Stimulated activated CD4-positive, alpha-beta T cell treated with anti-CD3 and anti-CD28 coated beads, TNF-alpha, amount 100 ng/mL, for 1 hour (primary cell): ENCODE data around the gene BDH1.
"Not testable (repeated sequence)": the region's sequence is repeated elsewhere in the genome, so short reads cannot be mapped to it uniquely, and the experiment has no call there.

Experiments used
- DNase-seq, 3 donors: peaks; one replicate each; pipeline ENCODE4 v3.0.0-alpha.2; 2020; ENCODE audit warnings: low read depth in 3 of 3, low spot score in 1 of 3

Gene BDH1, protein sequence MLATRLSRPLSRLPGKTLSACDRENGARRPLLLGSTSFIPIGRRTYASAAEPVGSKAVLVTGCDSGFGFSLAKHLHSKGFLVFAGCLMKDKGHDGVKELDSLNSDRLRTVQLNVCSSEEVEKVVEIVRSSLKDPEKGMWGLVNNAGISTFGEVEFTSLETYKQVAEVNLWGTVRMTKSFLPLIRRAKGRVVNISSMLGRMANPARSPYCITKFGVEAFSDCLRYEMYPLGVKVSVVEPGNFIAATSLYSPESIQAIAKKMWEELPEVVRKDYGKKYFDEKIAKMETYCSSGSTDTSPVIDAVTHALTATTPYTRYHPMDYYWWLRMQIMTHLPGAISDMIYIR

DNA sequence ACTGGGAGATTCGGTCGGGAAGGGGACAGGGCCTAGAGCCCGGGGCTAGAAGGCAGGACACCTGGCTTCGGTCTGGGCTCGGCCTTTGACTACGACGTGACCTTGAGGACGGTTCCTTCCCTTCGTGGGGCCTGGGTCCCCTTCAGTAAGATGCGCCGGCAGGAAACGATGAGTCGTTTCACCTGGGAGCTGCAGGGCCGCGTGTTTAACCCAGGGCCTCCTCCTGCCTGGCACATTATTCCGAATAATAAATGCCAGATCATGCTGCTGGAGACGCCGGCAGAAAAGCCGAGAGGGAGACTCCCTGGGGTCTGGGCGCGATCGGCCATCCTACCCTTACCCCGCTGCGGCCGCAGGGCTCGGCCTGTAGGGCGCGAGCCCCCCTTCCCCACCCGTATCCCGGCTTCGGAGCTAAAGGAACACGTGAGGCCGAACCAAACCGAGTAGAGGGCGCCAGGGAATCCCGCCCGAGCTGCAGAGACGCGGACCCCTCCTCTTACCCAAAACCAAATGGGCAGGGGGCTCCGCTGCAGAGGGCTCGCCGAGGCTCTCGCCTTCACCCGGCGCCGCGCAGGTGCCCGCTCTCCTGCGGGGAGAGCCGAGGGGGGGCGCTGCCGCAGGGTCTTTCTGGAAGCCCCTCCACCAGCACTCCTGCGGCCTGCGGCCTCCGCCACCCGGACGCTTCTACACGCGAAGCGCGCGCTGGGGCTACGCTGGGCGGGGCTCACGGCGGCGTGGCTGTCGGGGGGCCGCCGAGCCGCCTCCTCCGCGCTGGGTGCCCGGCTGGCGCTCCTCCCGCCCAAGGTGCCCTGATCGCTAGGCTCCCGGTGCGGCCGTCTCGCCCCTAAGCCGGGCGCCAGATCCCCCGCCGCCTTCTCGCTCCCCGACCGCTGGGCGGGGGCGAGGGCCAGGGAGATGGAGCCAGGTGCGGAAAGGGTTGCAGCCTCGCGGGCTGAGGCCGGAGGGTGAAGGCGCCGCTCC is at the start of gene BDH1:
BDH1 (minus strand) TSS at position 688 of the 981 bp plus-strand sequence. CDS start 9,525 bp downstream, outside the sequence.
- DNase-seq: peak; percentile 6 to 48 (median 24)

DNA sequence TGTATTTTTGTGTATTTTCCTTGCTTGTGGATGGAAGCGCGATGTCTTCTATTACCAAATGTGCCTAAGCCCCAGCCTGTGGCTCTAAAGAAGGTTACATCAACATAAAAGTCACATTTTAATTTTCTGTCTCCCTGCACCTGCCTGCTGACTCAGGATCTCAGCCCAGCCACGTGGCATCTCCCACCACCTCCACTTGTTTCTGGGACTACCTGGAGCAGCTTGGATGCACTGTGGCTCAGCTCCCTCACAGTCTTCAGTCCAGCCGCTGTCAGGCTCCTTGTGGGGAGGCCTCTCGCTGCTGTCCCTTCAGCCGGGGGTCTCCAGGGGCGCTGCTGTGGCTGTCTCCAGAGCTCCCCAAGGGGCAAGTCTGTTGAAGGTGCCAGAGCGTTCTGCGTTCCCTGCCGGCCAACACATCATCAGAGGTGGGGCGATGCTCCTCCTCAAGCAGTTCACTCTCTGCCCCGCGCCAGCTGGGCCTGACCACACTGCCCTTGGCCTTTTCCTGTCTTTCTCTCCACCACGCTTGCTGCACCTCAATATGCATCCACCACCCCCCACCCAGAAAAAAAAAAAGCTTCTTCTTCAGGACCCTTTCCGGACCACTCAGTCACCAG is 47.7 kb upstream of the BDH1 start:
- no peak for DNase-seq

DNA sequence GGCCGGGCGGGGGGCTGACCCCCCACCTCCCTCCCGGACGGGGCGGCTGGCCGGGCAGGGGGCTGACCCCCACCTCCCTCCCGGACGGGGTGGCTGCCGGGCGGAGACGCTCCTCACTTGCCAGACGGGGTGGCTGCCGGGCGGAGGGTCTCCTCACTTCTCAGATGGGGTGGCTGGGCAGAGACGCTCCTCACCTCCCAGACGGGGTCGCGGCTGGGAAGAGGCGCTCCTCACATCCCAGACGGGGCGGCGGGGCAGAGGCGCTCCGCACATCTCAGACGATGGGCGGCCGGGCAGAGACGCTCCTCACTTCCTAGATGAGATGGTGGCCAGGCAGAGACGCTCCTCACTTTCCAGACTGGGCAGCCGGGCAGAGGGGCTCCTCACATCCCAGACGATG is 46.6 kb upstream of the BDH1 start:
- not testable (repeated sequence) for DNase-seq

DNA sequence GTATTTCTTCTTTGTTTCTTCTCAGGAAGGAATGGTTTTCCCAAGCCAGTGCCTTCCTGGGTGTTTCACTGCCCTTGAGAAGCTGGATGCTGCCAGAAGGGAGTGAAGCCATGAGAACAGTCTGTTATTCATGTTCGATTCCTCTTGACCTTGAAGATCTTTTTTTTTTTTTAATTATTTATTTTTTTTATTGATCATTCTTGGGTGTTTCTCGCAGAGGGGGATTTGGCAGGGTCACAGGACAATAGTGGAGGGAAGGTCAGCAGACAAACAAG is 45.7 kb upstream of the BDH1 start:
- DNase-seq: not testable (repeated sequence)

DNA sequence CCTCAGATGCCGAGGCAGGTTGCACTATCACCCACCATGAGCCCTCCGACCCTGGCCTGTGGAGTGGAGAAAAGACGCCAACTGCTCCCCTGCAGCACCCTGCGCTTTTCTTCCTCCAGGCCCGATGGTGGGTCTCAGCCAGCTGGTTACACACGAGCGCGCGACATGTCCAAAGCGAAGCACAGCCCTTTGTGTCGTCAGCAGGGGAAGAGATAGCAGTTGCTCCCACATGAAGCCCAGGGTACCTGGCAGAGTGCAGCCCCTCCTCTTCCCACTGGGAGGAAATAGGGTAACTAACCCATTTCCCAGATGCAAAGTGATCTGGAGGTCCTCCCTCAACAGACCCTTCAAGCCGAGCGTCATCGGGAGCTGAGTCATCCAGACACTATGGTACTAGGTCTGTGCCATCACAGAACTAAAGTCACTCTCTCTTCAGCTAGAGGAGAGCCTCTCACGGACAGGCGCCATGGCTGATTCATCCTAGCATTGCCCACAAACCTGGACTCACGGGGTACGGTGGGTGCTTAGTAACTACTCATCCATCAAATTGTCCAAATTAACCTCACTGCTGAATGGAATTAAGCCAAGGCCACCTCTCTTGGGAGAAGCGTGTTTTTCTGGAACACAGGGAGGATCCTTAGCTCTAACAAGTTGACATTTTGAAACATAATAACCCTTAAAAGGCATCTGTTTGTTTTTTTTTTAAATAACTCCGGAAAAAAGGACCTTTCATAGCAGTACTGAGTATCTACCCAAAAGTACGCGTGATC is 45.2 kb upstream of the BDH1 start:
- DNase-seq: no peak

- peak; percentile 46 to 61 (median 51) for DNase-seq
Measured at GRCh38 chr3:197599089-197599765, 43.5 kb upstream of the BDH1 start.

DNA sequence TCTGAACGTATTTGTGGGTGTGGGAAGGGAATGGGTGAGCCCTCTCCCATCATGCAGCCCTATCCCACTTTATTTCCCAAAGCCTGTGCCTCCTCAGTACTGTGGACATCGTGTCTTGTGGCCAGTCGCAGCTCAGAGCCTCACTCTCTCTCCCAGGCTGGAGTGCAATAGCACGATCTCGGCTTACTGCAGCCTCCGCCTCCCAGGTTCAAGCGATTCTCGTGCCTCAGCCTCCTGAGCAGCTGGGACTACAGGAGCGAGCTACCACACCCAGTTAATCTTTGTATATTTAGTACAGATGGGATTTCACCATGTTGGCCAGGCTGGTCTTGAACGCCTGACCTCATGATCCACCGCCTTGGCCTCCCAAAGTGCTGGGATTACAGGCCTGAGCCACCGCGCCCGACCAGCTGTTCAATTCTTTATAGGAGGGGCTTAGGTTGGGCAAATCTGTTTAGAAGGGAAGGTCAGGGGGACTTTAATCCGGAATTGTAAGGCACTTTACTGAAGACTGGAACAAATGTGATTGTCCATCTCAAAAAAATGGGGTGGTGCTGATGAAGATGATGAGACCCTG is 42.7 kb upstream of the BDH1 start:
- DNase-seq: no peak

DNA sequence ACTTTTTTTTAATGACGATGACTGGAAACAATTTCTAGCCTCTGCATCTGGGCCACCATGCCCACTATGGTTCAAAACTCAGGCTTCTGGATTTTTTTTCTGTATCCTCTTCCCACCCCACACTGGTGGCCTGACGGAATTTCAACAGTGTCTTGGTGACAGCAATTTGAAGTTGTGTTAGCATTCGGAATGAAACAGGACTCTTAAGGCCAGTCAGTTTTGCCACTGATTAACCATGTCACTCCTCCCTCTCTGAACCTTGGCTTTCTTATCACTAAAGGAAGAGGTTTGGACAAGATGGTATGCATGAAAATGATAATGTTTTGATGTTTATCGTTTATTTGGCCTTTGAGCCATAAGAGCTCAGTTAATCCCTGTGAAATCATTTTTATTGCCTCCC is 41.6 kb upstream of the BDH1 start:
- no peak for DNase-seq

- no peak for DNase-seq
Measured at GRCh38 chr3:197595470-197596185, 39.9 kb upstream of the BDH1 start.

GRCh38 chr3:197593046-197593380 is 37.2 kb upstream of the BDH1 start:
- DNase-seq: no peak

GRCh38 chr3:197592361-197593045 is 36.7 kb upstream of the BDH1 start:
- no peak for DNase-seq

DNA sequence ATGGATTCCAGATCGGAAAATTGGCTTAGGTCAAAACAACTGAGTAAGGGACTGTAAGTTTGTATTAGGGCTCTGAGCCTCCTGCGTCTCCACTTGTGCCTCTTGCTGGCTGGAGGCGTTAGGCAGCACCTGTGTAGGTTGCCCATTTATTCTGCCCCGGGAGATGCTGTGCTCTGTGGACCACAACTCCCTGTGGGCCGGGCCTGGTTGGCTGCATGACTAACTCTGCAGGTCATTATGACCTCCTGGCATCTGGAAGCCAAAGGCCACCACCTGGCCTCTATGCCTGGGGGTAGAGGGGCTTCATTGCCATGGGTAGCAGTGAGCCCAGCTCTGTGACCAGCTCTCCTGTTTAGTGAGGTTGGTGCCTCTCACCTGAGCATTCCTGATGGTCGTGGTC is 36.0 kb upstream of the BDH1 start:
- no peak for DNase-seq

GRCh38 chr3:197590313-197590962 is 34.7 kb upstream of the BDH1 start:
- no peak for DNase-seq

GRCh38 chr3:197589545-197589944 is 33.8 kb upstream of the BDH1 start:
- no peak for DNase-seq

DNA sequence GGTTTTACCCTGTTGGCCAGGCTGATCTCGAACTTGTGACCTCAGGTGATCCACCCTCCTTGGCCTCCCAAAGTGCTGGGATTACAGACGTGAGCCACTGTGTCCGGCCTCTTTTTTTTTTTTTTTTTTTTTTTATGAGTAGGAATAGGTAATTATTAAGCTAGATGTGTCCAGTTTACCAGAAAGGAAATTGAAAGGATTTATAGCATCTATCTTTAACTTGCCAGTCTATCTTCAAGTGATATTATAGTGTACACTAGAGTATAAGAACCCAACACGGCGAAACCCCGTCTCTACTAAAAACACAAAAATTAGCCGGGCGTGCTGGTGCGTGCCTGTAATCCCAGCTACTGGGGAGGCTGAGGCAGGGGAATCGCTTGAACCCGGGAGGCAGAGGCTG is 31.0 kb upstream of the BDH1 start:
- not testable (repeated sequence) for DNase-seq

- DNase-seq: no peak
Measured at GRCh38 chr3:197586181-197586580, 30.4 kb upstream of the BDH1 start.

DNA sequence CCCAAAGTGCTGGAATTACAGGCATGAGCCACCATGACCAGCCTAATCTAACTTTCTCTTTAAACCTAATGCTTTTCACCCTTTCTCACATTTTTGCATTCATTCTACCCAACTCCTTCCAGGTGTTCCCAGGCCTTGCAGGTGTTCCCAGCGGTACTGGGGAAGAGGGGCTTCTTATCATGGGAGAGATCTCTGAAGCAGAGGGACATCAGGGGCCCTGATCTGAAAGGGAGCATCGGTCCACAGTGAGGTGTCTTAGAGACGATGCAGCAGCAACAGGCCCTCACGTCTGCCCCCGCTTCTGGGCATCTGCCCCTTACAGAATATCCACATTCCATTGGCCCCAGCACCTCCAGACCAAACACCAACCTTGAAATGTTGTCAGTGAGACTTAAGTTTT is 29.0 kb upstream of the BDH1 start:
- DNase-seq: no peak

DNA sequence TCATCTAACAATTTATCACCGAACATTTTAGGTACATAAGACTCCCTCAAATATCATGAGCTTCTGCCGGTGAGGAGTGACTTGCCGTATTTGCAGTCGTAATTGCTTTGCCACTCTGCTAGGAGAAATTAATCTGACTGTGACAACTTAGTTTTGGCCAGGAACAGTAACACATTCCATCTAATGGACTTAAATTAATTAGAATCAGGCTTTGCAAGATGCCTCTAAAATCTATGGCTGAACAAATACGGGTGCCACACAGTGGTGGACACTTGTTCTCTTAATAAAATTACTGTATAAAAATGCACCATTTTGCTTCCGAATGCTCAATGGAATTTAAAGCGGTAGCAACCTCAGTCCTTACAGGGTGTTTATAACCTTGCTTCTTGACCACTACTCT is 27.6 kb upstream of the BDH1 start:
- no peak for DNase-seq

DNA sequence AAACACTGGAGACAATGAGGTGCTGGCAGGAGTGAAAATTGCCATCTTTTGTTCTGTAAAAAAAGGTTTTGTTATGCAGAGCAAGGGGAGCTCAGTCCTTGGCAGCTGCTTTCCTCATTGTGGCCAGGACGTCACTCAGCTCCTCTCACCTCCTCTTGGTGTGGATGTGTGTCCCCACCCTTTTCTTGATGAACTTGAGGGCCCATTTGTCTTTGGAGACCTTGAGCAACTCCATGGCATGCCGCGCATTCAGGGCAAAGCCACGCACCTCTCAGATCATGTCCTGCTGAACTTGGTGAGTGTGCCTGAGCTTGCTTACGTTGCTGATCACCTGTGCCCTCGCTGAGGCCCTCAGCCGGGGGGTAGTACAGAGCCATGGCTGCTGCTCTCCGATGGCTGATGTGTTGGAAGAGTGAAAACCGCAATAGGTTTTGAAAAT is 24.5 kb upstream of the BDH1 start:
- no peak for DNase-seq
